Stimulated activated CD4-positive, alpha-beta T cell treated with anti-CD3 and anti-CD28 coated beads, Interleukin-2, amount 100 ng/mL, for 48 hours (primary cell): ENCODE data around the gene NRBF2.
"Not testable (repeated sequence)": the region's sequence is repeated elsewhere in the genome, so short reads cannot be mapped to it uniquely, and the experiment has no call there.

ENCODE experiments used
- DNase-seq, 2 donors: peaks; one replicate each; pipeline ENCODE4 v3.0.0-alpha.2; 2020

Gene NRBF2

GRCh38 chr10:63120554-63120953, 12.6 kb upstream of the NRBF2 start:
- DNase-seq, result no peak

- no peak for DNase-seq
These were observed 9.3 kb upstream of the NRBF2 start for GRCh38 chr10:63123727-63124362.

- DNase-seq, result no peak
These were observed 7.7 kb upstream of the NRBF2 start for GRCh38 chr10:63125459-63125858.

GRCh38 chr10:63128443-63128842, 4.7 kb upstream of the NRBF2 start:
- no peak for DNase-seq

GRCh38 chr10:63129888-63130287, 3.2 kb upstream of the NRBF2 start:
- DNase-seq, result no peak

GRCh38 chr10:63132651-63133055, 475 bp upstream of the NRBF2 start:
- DNase-seq, result no peak

- DNase-seq, result no peak
These were observed 861 bp downstream of the NRBF2 start for GRCh38 chr10:63133821-63134557.

GRCh38 chr10:63137306-63137705, 4.2 kb downstream of the NRBF2 start:
- DNase-seq, result no peak

- DNase-seq, result no peak
These were observed 6.9 kb downstream of the NRBF2 start for GRCh38 chr10:63140077-63140476.

- no peak for DNase-seq
These were observed 9.0 kb downstream of the NRBF2 start for GRCh38 chr10:63142136-63142535.

- no peak for DNase-seq
These were observed 10.9 kb downstream of the NRBF2 start for GRCh38 chr10:63143987-63144386.

- DNase-seq, result no peak
These were observed 12.7 kb downstream of the NRBF2 start for GRCh38 chr10:63145782-63146181.

GRCh38 chr10:63146503-63146902, 13.4 kb downstream of the NRBF2 start:
- no peak for DNase-seq

GRCh38 chr10:63150745-63151144, 17.6 kb downstream of the NRBF2 start:
- DNase-seq, result no peak

- DNase-seq, result not testable (repeated sequence)
These were observed 20.9 kb downstream of the NRBF2 start for GRCh38 chr10:63153868-63154545.

GRCh38 chr10:63154546-63155387, 21.6 kb downstream of the NRBF2 start:
- no peak for DNase-seq

- DNase-seq, result no peak
These were observed 22.4 kb downstream of the NRBF2 start for GRCh38 chr10:63155388-63156020.

GRCh38 chr10:63156236-63156635, 23.1 kb downstream of the NRBF2 start:
- DNase-seq, result no peak

- DNase-seq, result peak in 1 of 2 donors; percentile 34
These were observed 24.9 kb downstream of the NRBF2 start for GRCh38 chr10:63157845-63158624.

- no peak for DNase-seq
These were observed 28.5 kb downstream of the NRBF2 start for GRCh38 chr10:63161592-63161991.

GRCh38 chr10:63164166-63164623, 31.1 kb downstream of the NRBF2 start:
- DNase-seq, result no peak

- DNase-seq, result no peak
These were observed 32.1 kb downstream of the NRBF2 start for GRCh38 chr10:63165249-63165648.
